ENCODE results near the gene TRAF5.

The TRAF5 gene

GRCh38 chr1:211327346-211327921, 801 bp downstream of the TRAF5 start:
- no peak for DNase-seq

GRCh38 chr1:211328084-211328694, 1.6 kb downstream of the TRAF5 start:
- no peak for DNase-seq

- DNase-seq, result no peak
Observed at GRCh38 chr1:211328866-211329475, 2.3 kb downstream of the TRAF5 start.

GRCh38 chr1:211329764-211330201, 3.1 kb downstream of the TRAF5 start:
- DNase-seq, result no peak

GRCh38 chr1:211330282-211330936, 3.8 kb downstream of the TRAF5 start:
- DNase-seq, result no peak

GRCh38 chr1:211331011-211331709, 4.5 kb downstream of the TRAF5 start:
- no peak for DNase-seq

GRCh38 chr1:211332036-211332616, 5.5 kb downstream of the TRAF5 start:
- DNase-seq, result no peak

- DNase-seq, result no peak
Observed at GRCh38 chr1:211332830-211333229, 6.2 kb downstream of the TRAF5 start.

- DNase-seq, result no peak
Observed at GRCh38 chr1:211333906-211334305, 7.3 kb downstream of the TRAF5 start.

GRCh38 chr1:211334986-211335385, 8.4 kb downstream of the TRAF5 start:
- DNase-seq, result no peak

GRCh38 chr1:211335522-211336157, 9.0 kb downstream of the TRAF5 start:
- DNase-seq, result no peak

GRCh38 chr1:211336161-211336560, 9.5 kb downstream of the TRAF5 start:
- no peak for DNase-seq

GRCh38 chr1:211336775-211337174, 10.1 kb downstream of the TRAF5 start:
- no peak for DNase-seq

- no peak for DNase-seq
Observed at GRCh38 chr1:211337430-211338223, 11.0 kb downstream of the TRAF5 start.

- DNase-seq, result no peak
Observed at GRCh38 chr1:211338224-211338620, 11.6 kb downstream of the TRAF5 start.

GRCh38 chr1:211339631-211340041, 13.0 kb downstream of the TRAF5 start:
- DNase-seq, result no peak

- DNase-seq, result no peak
Observed at GRCh38 chr1:211340622-211341507, 14.2 kb downstream of the TRAF5 start.

GRCh38 chr1:211341999-211342398, 15.4 kb downstream of the TRAF5 start:
- no peak for DNase-seq

GRCh38 chr1:211343607-211344006, 17.0 kb downstream of the TRAF5 start:
- DNase-seq, result no peak
